ENCODE results near the gene PRDM16.

DNA sequence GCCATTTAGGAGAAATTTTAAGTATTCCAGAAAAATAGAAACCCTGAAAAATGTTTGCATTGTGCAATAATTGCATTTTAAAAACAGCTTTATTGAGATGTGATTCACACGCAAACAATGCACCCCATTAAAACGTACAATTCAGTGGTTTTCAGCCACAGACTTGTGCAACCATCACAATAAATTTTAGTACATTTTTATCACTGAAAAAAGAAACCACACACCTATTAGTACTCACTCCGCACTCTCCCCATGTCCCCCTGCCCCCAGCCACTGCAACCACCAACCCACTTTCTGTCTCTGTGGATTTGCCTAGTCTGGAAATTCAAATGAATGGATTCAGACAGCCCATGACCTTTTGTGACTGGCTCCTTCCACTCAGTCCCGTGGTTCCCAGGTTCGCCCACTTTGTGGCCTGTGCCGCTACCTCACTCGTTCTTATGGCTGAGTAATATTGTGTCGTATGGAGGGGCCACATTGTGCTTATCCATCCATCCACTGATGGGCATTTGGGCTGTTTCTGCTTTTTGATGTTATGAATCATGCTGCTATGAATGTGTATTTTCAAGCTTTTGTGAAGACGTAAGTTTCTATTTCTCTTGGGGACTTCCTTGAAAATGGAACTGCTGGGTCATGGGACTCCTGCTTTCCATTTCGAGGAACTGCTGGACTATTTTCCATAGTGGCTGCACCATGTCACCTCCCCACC is 237.7 kb downstream of the PRDM16 start:
- TF ChIP-seq, protein P1, sequence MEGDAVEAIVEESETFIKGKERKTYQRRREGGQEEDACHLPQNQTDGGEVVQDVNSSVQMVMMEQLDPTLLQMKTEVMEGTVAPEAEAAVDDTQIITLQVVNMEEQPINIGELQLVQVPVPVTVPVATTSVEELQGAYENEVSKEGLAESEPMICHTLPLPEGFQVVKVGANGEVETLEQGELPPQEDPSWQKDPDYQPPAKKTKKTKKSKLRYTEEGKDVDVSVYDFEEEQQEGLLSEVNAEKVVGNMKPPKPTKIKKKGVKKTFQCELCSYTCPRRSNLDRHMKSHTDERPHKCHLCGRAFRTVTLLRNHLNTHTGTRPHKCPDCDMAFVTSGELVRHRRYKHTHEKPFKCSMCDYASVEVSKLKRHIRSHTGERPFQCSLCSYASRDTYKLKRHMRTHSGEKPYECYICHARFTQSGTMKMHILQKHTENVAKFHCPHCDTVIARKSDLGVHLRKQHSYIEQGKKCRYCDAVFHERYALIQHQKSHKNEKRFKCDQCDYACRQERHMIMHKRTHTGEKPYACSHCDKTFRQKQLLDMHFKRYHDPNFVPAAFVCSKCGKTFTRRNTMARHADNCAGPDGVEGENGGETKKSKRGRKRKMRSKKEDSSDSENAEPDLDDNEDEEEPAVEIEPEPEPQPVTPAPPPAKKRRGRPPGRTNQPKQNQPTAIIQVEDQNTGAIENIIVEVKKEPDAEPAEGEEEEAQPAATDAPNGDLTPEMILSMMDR (IDR thresholded peaks at IDR 0.05) = no peak
- TF ChIP-seq POLR2AphosphoS5 (IDR thresholded peaks at IDR 0.05; ENCODE audit: low read depth, low read length) (no peak), TCF7L2 (IDR thresholded peaks at IDR 0.05; ENCODE audit: low read depth, low read length) (no peak)
